Measurements from ENCODE around the gene SEMA3B. TPM values are rescaled to one million over a fixed set of nuclear protein-coding genes. Genes with fewer than 3 reads are reported as not detected.

Gene SEMA3B
- total and polyA plus RNA-seq, 9 of the 15 experiments (the other 6 are each of a cell fraction or from before 2014, with no cell fraction given) = 0.03 to 1.8 (median 0.55) TPM; not detected in 1

DNA sequence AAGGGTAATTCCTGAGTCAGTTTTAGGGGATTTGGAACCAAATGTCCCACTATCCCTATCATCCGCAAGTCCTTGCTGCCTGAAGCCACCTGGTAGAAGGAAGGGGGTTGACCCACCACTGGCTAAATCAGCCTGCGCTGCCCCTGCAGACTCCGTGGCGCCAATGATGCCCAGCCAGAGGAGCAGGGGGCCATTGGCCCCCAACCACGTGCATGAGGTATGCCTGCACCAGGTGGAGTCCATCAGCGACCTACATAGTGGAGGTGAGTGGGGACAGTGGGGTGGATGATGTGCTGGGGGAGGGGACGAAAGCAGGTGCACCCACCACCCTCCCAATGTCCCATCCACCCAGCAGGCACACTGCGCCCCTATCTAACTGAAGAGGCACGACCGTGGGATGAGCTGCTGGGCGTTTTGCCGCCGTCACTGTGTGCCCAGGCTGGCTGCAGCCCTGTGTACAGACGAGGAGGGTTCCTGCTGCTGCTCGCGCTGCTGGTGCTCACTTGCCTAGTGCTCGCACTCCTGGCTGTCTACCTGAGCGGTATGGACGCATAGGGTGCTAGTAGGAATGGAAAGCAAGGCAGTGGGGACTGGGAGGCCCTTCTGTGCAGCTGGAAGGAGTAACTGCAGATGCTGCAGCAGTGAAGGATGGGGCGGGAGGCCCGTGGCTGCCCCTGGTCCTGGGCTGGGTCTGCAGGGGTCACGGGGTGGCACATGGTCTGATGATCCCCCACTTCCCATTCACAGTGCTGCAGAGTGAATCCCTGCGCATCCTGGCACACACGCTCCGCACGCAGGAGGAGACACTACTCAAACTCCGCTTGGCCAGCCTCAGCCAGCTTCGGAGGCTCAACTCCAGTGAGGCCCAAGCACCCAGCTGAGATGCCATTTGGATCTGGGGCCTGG is 17.6 kb downstream of the SEMA3B start (continued):
- TF ChIP-seq, protein P1, sequence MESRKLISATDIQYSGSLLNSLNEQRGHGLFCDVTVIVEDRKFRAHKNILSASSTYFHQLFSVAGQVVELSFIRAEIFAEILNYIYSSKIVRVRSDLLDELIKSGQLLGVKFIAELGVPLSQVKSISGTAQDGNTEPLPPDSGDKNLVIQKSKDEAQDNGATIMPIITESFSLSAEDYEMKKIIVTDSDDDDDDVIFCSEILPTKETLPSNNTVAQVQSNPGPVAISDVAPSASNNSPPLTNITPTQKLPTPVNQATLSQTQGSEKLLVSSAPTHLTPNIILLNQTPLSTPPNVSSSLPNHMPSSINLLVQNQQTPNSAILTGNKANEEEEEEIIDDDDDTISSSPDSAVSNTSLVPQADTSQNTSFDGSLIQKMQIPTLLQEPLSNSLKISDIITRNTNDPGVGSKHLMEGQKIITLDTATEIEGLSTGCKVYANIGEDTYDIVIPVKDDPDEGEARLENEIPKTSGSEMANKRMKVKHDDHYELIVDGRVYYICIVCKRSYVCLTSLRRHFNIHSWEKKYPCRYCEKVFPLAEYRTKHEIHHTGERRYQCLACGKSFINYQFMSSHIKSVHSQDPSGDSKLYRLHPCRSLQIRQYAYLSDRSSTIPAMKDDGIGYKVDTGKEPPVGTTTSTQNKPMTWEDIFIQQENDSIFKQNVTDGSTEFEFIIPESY (CRISPR knock-in tag; IDR thresholded peaks at IDR 0.05) = 0 out of 2 replicates have a peak, but pooled peaks have one; percentile 36
- TF ChIP-seq ZBTB17 (CRISPR knock-in tag; IDR thresholded peaks at IDR 0.05) (no peak), TAF9B (IDR thresholded peaks at IDR 0.05; ENCODE audit: partially characterized antibody) (no peak)

DNA sequence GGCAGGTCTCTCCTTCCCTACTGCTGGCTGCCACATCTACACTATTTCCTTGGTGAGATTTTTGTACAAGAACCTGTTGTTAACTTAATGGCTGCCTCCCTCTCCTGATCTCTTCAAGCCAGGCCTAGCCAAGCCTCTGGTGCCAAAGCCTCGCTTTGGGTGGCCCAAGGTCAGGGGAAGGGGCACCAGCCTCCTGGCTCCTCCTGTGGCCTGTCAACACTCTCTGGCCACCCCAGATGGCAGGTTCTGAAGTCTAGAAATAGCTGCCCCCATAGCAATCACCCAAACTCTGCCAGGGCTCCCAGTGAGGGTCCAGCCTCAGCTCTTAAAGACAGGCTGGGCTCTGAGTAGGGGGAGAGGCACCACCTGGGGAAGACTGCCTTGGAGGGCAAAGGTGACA is 18.3 kb downstream of the SEMA3B start:
- Histone ChIP-seq H3K9me3 (replicated peaks; ENCODE audit: control insufficient read depth, insufficient read depth, low read depth, low read length) (no peaks in the 10 kb centered on the region), H3K27me3 (ENCODE audit: control insufficient read depth in 2 of 2, insufficient read depth in 2 of 2, low read length in 2 of 2) (no peaks in the 10 kb centered on the region), H3K4me3 (no peak overlapping the region), H3K9ac (ENCODE audit: insufficient read depth in 1 of 2, low read depth in 2 of 2, low read length in 2 of 2) (no peak overlapping the region), H3K4me1 (replicated peaks in 1 of 2; ENCODE audit: control insufficient read depth in 2 of 2, insufficient read depth in 2 of 2, low read length in 2 of 2) (peaks cover 0 to 40% of the 10 kb centered on the region in 2 experiments; a peak in 3 of 5 replicates), H3K4me2 (ENCODE audit: insufficient read depth, low read length) (no peak overlapping the region), H3K79me2 (ENCODE audit: control insufficient read depth, insufficient read depth, low read length) (peaks cover 28% of the 10 kb centered on the region), H4K20me1 (replicated peaks; ENCODE audit: control insufficient read depth, insufficient read depth, low read length) (no peaks in the 10 kb centered on the region), H2AFZ (ENCODE audit: low read depth, low read length) (no peak overlapping the region), H3K36me3 (ENCODE audit: control insufficient read depth, insufficient read depth, low read length) (peaks cover 49% of the 10 kb centered on the region; the same call in 2 of the 3 replicates), H3K27ac (ENCODE audit: extremely low read depth, low read depth, low read length) (no peak overlapping the region), H3K9me1 (ENCODE audit: control insufficient read depth, insufficient read depth, low read length) (no peaks in the 10 kb centered on the region)
- ATAC-seq (no peak), FAIRE-seq (no peak), DNase-seq (ENCODE audit: extremely low read depth in 1 of 4, low spot score in 3 of 4) (no peak)
- 83% methylated on average over 1 of the region's 1 CpG for WGBS (ENCODE audit: insufficient coverage, low coverage, missing lambda C conversion rate)
- no TSS peak for BruUV-seq (replicated peaks)
- 0 out of 2 replicates have a peak, but pooled peaks have one; percentile 9 for TF ChIP-seq POLR2AphosphoS5 (IDR thresholded peaks at IDR 0.05; ENCODE audit: control insufficient read depth, insufficient read depth, low read depth, low read length)
- no peak for TF ChIP-seq PYGO2 (tag; IDR thresholded peaks at IDR 0.05)
- TF ChIP-seq OTX1 (CRISPR knock-in tag; IDR thresholded peaks at IDR 0.05) = no peak
- intact Hi-C loops (cut with micrococcal nuclease) = no loop called here
- POLR2A ChIA-PET = interaction anchor here (0.6 to 1.7 kb wide), 2 partner anchors 10 to 12 kb away, joined by 4 to 8 read pairs; partner anchors contain the start of genes HYAL3 and NAA80
- in situ Hi-C loops (cut with MboI) = no loop called here
- CTCF ChIA-PET (ENCODE audit: low intra/inter-chr PET ratio) = no interaction called here
